Fibroblast of lung (primary cell): ENCODE data around the gene PITPNB. TPM values are rescaled to one million over a fixed set of nuclear protein-coding genes. Genes with fewer than 3 reads are reported as not detected.

ENCODE experiments used
- DNase-seq, 2 donors: peaks; one replicate each; pipeline versions ENCODE4 v3.0.0 to v3.0.0-alpha.2; 2010; ENCODE audit warnings: low read depth in 2 of 2
- H2AFZ ChIP-seq: 2 replicates; pipeline ENCODE4 v1.5.1; 2012; ENCODE audit warnings: low read length, control low read depth, inconsistent platforms
- H3K27ac ChIP-seq: 2 replicates; pipeline ENCODE4 v1.5.1; 2011; ENCODE audit warnings: low read length, control low read depth; ENCODE audit not compliant: insufficient read depth
- H3K27me3 ChIP-seq: 2 replicates; pipeline ENCODE4 v1.5.1; 2011; ENCODE audit warnings: mild to moderate bottlenecking, low read length; ENCODE audit not compliant: control insufficient read depth, insufficient read depth
- H3K36me3 ChIP-seq: 2 replicates; pipeline ENCODE4 v1.5.1; 2011; ENCODE audit warnings: low read length; ENCODE audit not compliant: control insufficient read depth, insufficient read depth
- H3K4me1 ChIP-seq: 2 replicates; pipeline ENCODE4 v1.5.1; 2011; ENCODE audit warnings: low read length; ENCODE audit not compliant: control insufficient read depth, insufficient read depth; ENCODE audit errors: extremely low read depth
- H3K4me2 ChIP-seq: 2 replicates; pipeline ENCODE4 v1.5.1; 2011; ENCODE audit warnings: low read length, control low read depth; ENCODE audit not compliant: insufficient read depth; ENCODE audit errors: extremely low read depth
- H3K4me3 ChIP-seq, 4 experiments: fragments of 200-600 bp in 1 of 4; sonication (generic) in 1 of 4; replicated peaks in 1 of 4; 2 replicates each; pipeline ENCODE4 v1.5.1; 2011 to 2016; ENCODE audit warnings: low read length in 4 of 4, low read depth in 3 of 4, mild to moderate bottlenecking in 3 of 4, control low read depth in 2 of 4, inconsistent platforms in 1 of 4, mixed read lengths in 1 of 4; ENCODE audit not compliant: insufficient read depth in 1 of 4; ENCODE audit errors: control extremely low read depth in 1 of 4
- H3K79me2 ChIP-seq: 2 replicates; pipeline ENCODE4 v1.5.1; 2012; ENCODE audit warnings: mild to moderate bottlenecking, low read length, inconsistent platforms; ENCODE audit not compliant: control insufficient read depth, insufficient read depth
- H3K9ac ChIP-seq: 2 replicates; pipeline ENCODE4 v1.5.1; 2011; ENCODE audit warnings: mild to moderate bottlenecking, low read length, control low read depth; ENCODE audit not compliant: insufficient read depth
- H3K9me3 ChIP-seq: 2 replicates; pipeline ENCODE4 v1.5.1; 2012; ENCODE audit warnings: low read depth, low read length; ENCODE audit not compliant: control insufficient read depth, insufficient read depth
- H4K20me1 ChIP-seq: 2 replicates; pipeline ENCODE4 v1.5.1; 2011; ENCODE audit warnings: low read length; ENCODE audit not compliant: control insufficient read depth, insufficient read depth; ENCODE audit errors: extremely low read depth
- EZH2 ChIP-seq: IDR thresholded peaks from 2 replicates; pipeline ENCODE4 v1.5.1; 2012; ENCODE audit warnings: low read length, control low read depth, mild to moderate bottlenecking; ENCODE audit errors: missing control alignments
- polyA plus RNA-seq, 2 donors: library from polyadenylated mRNA; depleted of rRNA in 1 of 2; stranded (reverse) in 1 of 2; unstranded in 1 of 2; fragments of >200 nt; gene quantifications; 2 replicates each; pipeline ENCODE4 v1.2.1, GENCODE V29; 2011 to 2012; ENCODE audit warnings: missing spikeins in 1 of 2
- total RNA-seq: library from RNA; depleted of rRNA; stranded (reverse); fragments of >200 nt; gene quantifications from 2 replicates; pipeline ENCODE4 v1.2.1, GENCODE V29; 2014
- TF ChIP-seq, protein P1 (sequence below), 2 donors: IDR thresholded peaks in 1 of 2; conservative IDR thresholded peaks in 1 of 2; 1 replicate in 1 of 2; 2 replicates in 1 of 2; pipeline ENCODE4 v1.5.1; 2011 to 2012; ENCODE audit warnings: low read length in 2 of 2, control low read depth in 1 of 2, inconsistent platforms in 1 of 2, low read depth in 1 of 2, mild to moderate bottlenecking in 1 of 2

Gene PITPNB
- total and polyA plus RNA-seq, 2 donors (not counting 1 experiment from before 2014, with no cell fraction given): 42.4 to 79.4 TPM

DNA sequence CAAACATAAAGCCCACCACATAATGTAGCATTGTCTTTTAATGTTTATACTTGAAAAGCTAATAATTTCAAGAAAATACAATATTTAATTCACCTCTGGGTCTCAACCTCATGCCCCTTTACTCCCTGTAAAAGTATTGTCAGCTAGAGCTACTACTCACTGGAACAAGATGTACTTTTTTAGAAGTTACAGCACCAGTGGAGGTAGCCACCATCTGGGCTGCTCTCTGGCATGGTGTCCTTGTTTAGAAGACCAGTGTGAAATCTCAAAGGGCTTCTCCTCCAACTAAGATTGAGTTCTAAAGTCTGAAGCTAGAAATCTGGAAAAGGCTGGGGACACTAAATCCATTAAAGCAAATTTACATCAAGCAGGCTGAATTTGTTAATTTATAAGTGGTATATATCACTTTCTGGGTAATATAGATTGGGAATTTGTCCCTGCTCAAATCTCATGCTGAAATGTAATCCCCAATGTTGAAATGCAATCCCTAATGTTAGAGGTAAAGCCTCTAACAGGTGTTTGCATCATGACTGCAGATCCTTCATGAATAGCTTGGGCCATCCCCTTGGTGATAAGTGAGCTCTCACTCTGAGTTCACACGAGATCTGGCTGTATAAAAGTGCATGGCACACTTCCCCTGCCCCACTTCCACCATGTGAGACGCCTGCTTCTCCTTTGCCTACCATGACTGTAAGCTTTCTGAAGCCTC lies 47.6 kb downstream of the PITPNB start:
- H3K9ac ChIP-seq: no peak overlapping the region
- peaks cover 30% of the 10 kb centered on the region for H3K79me2 ChIP-seq
- H3K4me1 ChIP-seq: peaks cover 23% of the 10 kb centered on the region
- DNase-seq: no peak
- peaks cover 6% of the 10 kb centered on the region for H3K36me3 ChIP-seq
- H3K9me3 ChIP-seq: no peaks in the 10 kb centered on the region
- H2AFZ ChIP-seq: no peak overlapping the region
- TF ChIP-seq, protein P1, sequence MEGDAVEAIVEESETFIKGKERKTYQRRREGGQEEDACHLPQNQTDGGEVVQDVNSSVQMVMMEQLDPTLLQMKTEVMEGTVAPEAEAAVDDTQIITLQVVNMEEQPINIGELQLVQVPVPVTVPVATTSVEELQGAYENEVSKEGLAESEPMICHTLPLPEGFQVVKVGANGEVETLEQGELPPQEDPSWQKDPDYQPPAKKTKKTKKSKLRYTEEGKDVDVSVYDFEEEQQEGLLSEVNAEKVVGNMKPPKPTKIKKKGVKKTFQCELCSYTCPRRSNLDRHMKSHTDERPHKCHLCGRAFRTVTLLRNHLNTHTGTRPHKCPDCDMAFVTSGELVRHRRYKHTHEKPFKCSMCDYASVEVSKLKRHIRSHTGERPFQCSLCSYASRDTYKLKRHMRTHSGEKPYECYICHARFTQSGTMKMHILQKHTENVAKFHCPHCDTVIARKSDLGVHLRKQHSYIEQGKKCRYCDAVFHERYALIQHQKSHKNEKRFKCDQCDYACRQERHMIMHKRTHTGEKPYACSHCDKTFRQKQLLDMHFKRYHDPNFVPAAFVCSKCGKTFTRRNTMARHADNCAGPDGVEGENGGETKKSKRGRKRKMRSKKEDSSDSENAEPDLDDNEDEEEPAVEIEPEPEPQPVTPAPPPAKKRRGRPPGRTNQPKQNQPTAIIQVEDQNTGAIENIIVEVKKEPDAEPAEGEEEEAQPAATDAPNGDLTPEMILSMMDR (conservative IDR thresholded peaks at IDR 0.05 in 1 of 2, IDR thresholded peaks at IDR 0.05 in 1 of 2; ENCODE audit: low read depth in 1 of 2, low read length in 2 of 2): no peak
- no peak for TF ChIP-seq EZH2
- H3K4me3 ChIP-seq: no peak overlapping the region
- no peak overlapping the region for H3K4me2 ChIP-seq
- no peak overlapping the region for H3K27ac ChIP-seq
- H4K20me1 ChIP-seq: no peaks in the 10 kb centered on the region
- no peaks in the 10 kb centered on the region for H3K27me3 ChIP-seq

DNA sequence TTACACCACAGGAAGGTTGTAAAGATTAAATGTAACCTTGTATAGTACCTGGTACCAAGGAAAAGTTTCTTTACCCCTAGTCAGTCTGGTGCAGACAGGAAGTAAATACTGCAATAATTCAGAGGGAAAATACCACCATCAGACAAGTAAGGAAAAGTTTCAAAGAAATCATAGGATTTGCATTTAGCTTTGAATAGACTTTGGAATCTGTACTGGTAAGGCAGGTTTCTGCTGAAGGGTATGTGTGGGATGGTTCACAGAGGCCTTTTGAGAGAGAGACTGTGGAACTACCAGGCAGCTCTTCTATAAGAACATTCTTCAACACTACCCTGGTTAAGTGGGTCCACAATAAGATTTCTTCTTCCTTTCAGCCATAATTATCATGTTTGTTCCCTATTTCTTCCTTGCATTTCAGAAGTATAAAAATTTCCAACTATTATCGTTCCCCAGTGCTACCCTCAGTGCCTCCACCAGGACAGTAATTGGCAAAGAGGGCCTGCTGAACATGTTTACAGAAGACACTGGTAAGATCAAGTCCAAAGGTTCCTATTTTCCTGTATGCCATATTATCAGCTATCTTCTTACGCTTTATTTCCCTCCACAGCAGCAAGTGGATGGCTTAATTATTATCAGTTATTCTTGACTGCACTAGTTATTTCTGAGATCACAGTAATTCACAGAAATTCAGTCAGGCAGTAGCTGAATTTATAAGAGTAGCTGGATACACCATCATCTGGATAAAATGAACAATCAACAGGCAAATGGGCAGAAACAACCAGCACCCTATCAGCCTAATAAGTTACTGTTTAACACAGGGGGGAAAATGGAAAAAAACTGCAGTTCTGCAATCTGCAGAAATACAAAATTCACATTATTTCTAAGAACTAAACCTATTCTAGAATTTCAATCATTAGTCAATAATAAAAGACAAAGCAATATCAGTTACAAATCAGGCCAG lies 48.5 kb downstream of the PITPNB start:
- Histone ChIP-seq H3K36me3 (peaks cover 6% of the 10 kb centered on the region), H4K20me1 (no peaks in the 10 kb centered on the region), H2AFZ (no peak overlapping the region), H3K27ac (no peak overlapping the region), H3K4me3 (no peak overlapping the region), H3K9me3 (no peaks in the 10 kb centered on the region), H3K4me2 (no peak overlapping the region), H3K4me1 (peaks cover 23% of the 10 kb centered on the region), H3K27me3 (no peaks in the 10 kb centered on the region), H3K79me2 (peaks cover 25% of the 10 kb centered on the region), H3K9ac (no peak overlapping the region)
- TF ChIP-seq, protein P1 (conservative IDR thresholded peaks at IDR 0.05 in 1 of 2, IDR thresholded peaks at IDR 0.05 in 1 of 2; ENCODE audit: low read depth in 1 of 2, low read length in 2 of 2): no peak
- TF ChIP-seq EZH2: no peak
- DNase-seq: no peak

DNA sequence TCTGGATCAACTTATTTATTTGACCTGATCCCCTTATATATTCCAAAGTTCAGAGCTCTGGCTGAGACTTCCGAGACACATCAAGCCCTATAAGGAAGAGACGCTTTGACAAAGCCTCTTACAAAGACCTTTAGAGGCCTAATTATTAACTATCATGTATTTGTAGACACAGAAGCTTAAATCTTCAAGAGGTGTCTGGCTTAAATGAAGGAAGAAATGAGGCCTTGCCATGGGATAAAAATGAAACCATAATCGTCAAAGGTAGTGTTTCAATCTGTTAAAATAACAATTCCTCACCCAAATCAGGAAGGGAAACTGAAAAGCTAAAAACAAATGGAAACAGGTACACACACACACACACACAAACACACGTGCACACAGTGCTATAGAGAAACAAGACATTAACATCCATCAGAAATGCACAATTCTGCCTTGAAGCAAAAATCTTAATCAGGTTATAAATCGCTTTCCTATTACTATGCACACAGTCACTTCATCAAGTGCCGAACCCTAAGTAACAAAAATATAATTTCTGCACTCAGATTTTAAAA lies 50.2 kb downstream of the PITPNB start:
- Histone ChIP-seq H3K27ac (peak overlapping the region; percentile 76), H3K4me1 (peaks cover 18% of the 10 kb centered on the region), H4K20me1 (no peaks in the 10 kb centered on the region), H3K4me2 (peak overlapping the region; percentile 48), H3K36me3 (peaks cover 4% of the 10 kb centered on the region), H2AFZ (no peak overlapping the region), H3K9me3 (no peaks in the 10 kb centered on the region), H3K4me3 (peak overlapping the region in 1 of 4 experiments; percentile 28), H3K79me2 (peaks cover 20% of the 10 kb centered on the region), H3K9ac (no peak overlapping the region), H3K27me3 (no peaks in the 10 kb centered on the region)
- TF ChIP-seq, protein P1 (conservative IDR thresholded peaks at IDR 0.05 in 1 of 2, IDR thresholded peaks at IDR 0.05 in 1 of 2; ENCODE audit: low read depth in 1 of 2, low read length in 2 of 2): no peak
- no peak for TF ChIP-seq EZH2
- no peak for DNase-seq
